H1 (cell line): ENCODE measurements around the gene TMPRSS12. TPM values are rescaled to one million over a fixed set of nuclear protein-coding genes. Genes with fewer than 3 reads are reported as not detected.
"Not testable (repeated sequence)": the region's sequence is repeated elsewhere in the genome, so short reads cannot be mapped to it uniquely, and the experiment has no call there.

Experiments
- CTCF ChIA-PET: fragments of 300-600 bp; sonication (Branson Sonifier 250); formaldehyde crosslinking; loops from one replicate; lab custom pipeline; 2021; ENCODE audit not compliant: partially characterized antibody; lab: Charles Lee
- POLR2A ChIA-PET: fragments of 300-600 bp; sonication (Branson Sonifier 250); formaldehyde crosslinking; loops from one replicate; lab custom pipeline; 2021; ENCODE audit warnings: inconsistent platforms; ENCODE audit not compliant: partially characterized antibody; lab: Charles Lee
- DNase-seq, 2 experiments: peaks; one replicate each; pipeline versions ENCODE4 v3.0.0 to v3.0.0-alpha.2; 2010 to 2022; ENCODE audit warnings: low spot score in 2 of 2, low read depth in 1 of 2, mixed read lengths in 1 of 2
- FAIRE-seq: peaks from 2 replicates; lab custom pipeline; 2011; peaks lifted over from hg19 to GRCh38; lab: Jason Lieb, UNC
- H2AFZ ChIP-seq: 2 replicates; pipeline ENCODE4 v1.8.1; 2012; ENCODE audit warnings: low read length, inconsistent platforms
- H2AK5ac ChIP-seq: 2 replicates; pipeline ENCODE4 v1.6.1; 2013; ENCODE audit warnings: low read depth, low read length
- H2BK120ac ChIP-seq: replicated peaks from 2 replicates; pipeline ENCODE3; 2013; ENCODE audit warnings: low read depth, low read length, inconsistent platforms
- H2BK12ac ChIP-seq: 2 replicates; pipeline ENCODE4 v1.6.1; 2013; ENCODE audit warnings: low read depth, low read length
- H2BK15ac ChIP-seq: 2 replicates; pipeline ENCODE4 v1.6.1; 2013; ENCODE audit warnings: low read length
- H2BK20ac ChIP-seq: 2 replicates; pipeline ENCODE4 v1.6.1; 2013; ENCODE audit warnings: low read length
- H2BK5ac ChIP-seq: 2 replicates; pipeline ENCODE4 v1.6.1; 2013; ENCODE audit warnings: low read depth, low read length
- H3K14ac ChIP-seq: 2 replicates; pipeline ENCODE4 v1.6.1; 2013; ENCODE audit warnings: inconsistent platforms; ENCODE audit not compliant: insufficient read length
- H3K18ac ChIP-seq: 2 replicates; pipeline ENCODE4 v1.6.1; 2013; ENCODE audit warnings: low read length; ENCODE audit errors: extremely low read depth
- H3K23ac ChIP-seq: 2 replicates; pipeline ENCODE4 v1.6.1; 2013; ENCODE audit warnings: inconsistent platforms; ENCODE audit not compliant: insufficient read length
- H3K23me2 ChIP-seq: 2 replicates; pipeline ENCODE4 v1.6.1; 2013; ENCODE audit warnings: low read depth, low read length
- H3K27ac ChIP-seq: 2 replicates; pipeline ENCODE4 v1.6.1; 2011; ENCODE audit warnings: low read depth, low read length, inconsistent platforms
- H3K27me3 ChIP-seq, 4 experiments: replicated peaks in 1 of 4; 1 replicate in 1 of 4; 2 replicates in 3 of 4; pipeline versions ENCODE4 v1.6.1 to v1.8.1; 2011 to 2013; ENCODE audit warnings: low read length in 3 of 4, mild to moderate bottlenecking in 3 of 4, inconsistent platforms in 2 of 4, mixed read lengths in 2 of 4, moderate library complexity in 1 of 4; ENCODE audit not compliant: control insufficient read depth in 3 of 4, insufficient read depth in 3 of 4; ENCODE audit errors: extremely low read depth in 1 of 4
- H3K36me3 ChIP-seq, 4 experiments: 2 replicates each; pipeline versions ENCODE4 v1.6.1 to v1.8.1; 2011 to 2013; ENCODE audit warnings: mild to moderate bottlenecking in 4 of 4, low read length in 3 of 4, moderate library complexity in 2 of 4, control low read depth in 1 of 4, inconsistent platforms in 1 of 4; ENCODE audit not compliant: insufficient read depth in 4 of 4, control insufficient read depth in 2 of 4
- H3K4ac ChIP-seq: replicated peaks from 2 replicates; pipeline ENCODE3; 2013; ENCODE audit warnings: low read length, low read depth, mixed read lengths, inconsistent platforms; ENCODE audit not compliant: insufficient read length
- H3K4me1 ChIP-seq, 4 experiments: replicated peaks in 1 of 4; 1 replicate in 1 of 4; 2 replicates in 3 of 4; pipeline versions ENCODE4 v1.6.1 to v1.8.1; 2011 to 2013; ENCODE audit warnings: low read length in 3 of 4, inconsistent platforms in 2 of 4, mixed read lengths in 1 of 4; ENCODE audit not compliant: insufficient read depth in 4 of 4, control insufficient read depth in 3 of 4
- H3K4me2 ChIP-seq, 2 experiments: 2 replicates each; pipeline versions ENCODE4 v1.6.1 to v1.8.1; 2011 to 2013; ENCODE audit warnings: low read depth in 2 of 2, low read length in 2 of 2, control low read depth in 1 of 2, inconsistent platforms in 1 of 2, mild to moderate bottlenecking in 1 of 2; ENCODE audit not compliant: insufficient read depth in 1 of 2
- H3K4me3 ChIP-seq, 4 experiments: fragments of 200-600, 300-600 bp in 1 of 4; sonication (generic), shearing (Covaris generic), sonication (Bioruptor Twin) in 1 of 4; 2 replicates each; pipeline versions ENCODE4 v1.5.1 to v1.8.1; 2011 to 2016; ENCODE audit warnings: low read length in 4 of 4, low read depth in 3 of 4, control low read depth in 2 of 4, inconsistent platforms in 2 of 4, mild to moderate bottlenecking in 2 of 4, mixed read lengths in 1 of 4, moderate library complexity in 1 of 4; ENCODE audit not compliant: insufficient read depth in 2 of 4; ENCODE audit errors: extremely low read depth in 1 of 4
- H3K56ac ChIP-seq: replicated peaks from 2 replicates; pipeline ENCODE3; 2013; ENCODE audit warnings: low read depth, mild to moderate bottlenecking, mixed read lengths, low read length, inconsistent platforms; ENCODE audit not compliant: insufficient read length
- H3K79me1 ChIP-seq: 2 replicates; pipeline ENCODE4 v1.6.1; 2013; ENCODE audit warnings: low read depth, low read length, control low read depth
- H3K79me2 ChIP-seq, 2 experiments: 2 replicates each; pipeline versions ENCODE4 v1.6.1 to v1.8.1; 2012 to 2013; ENCODE audit warnings: low read length in 2 of 2, mild to moderate bottlenecking in 2 of 2, inconsistent platforms in 1 of 2; ENCODE audit not compliant: insufficient read depth in 2 of 2, control insufficient read depth in 1 of 2
- H3K9ac ChIP-seq, 4 experiments: replicated peaks in 1 of 4; 1 replicate in 1 of 4; 2 replicates in 3 of 4; pipeline versions ENCODE4 v1.6.1 to v1.8.1; 2011 to 2013; ENCODE audit warnings: low read depth in 3 of 4, low read length in 3 of 4, control low read depth in 2 of 4, mild to moderate bottlenecking in 2 of 4, moderate library complexity in 2 of 4, inconsistent platforms in 1 of 4; ENCODE audit errors: extremely low read depth in 1 of 4
- H3K9me3 ChIP-seq, 2 experiments: 2 replicates each; pipeline versions ENCODE4 v1.6.1 to v1.8.1; 2012 to 2013; ENCODE audit warnings: mild to moderate bottlenecking in 2 of 2, moderate library complexity in 2 of 2, control low read depth in 1 of 2, inconsistent platforms in 1 of 2, low read depth in 1 of 2, low read length in 1 of 2, mixed read lengths in 1 of 2; ENCODE audit not compliant: insufficient read depth in 2 of 2
- H4K20me1 ChIP-seq, 2 experiments: replicated peaks in 1 of 2; 2 replicates each; pipeline versions ENCODE3 to v1.8.1; 2011 to 2013; ENCODE audit warnings: inconsistent platforms in 2 of 2, low read length in 2 of 2, mild to moderate bottlenecking in 1 of 2; ENCODE audit not compliant: insufficient read depth in 2 of 2, control insufficient read depth in 1 of 2
- H4K5ac ChIP-seq: 2 replicates; pipeline ENCODE4 v1.6.1; 2013; ENCODE audit warnings: low read length, low read depth, mixed read lengths, inconsistent platforms; ENCODE audit not compliant: insufficient read length
- H4K8ac ChIP-seq: 2 replicates; pipeline ENCODE4 v1.8.0; 2013; ENCODE audit warnings: mild to moderate bottlenecking, moderate library complexity, low read length, inconsistent platforms; ENCODE audit not compliant: insufficient read depth; ENCODE audit errors: extremely low read depth
- H4K91ac ChIP-seq: replicated peaks from 2 replicates; pipeline ENCODE3; 2013; ENCODE audit warnings: low read length, mixed read lengths, inconsistent platforms; ENCODE audit not compliant: insufficient read length
- WGBS, 2 experiments: shearing (Covaris generic) in 1 of 2; methylation state at CpG; one replicate each; pipeline versions ENCODE4 v1.1.6 to v1.1.7; 2013 to 2015; ENCODE audit warnings: low lambda C conversion rate in 2 of 2, mixed read lengths in 2 of 2, inconsistent platforms in 1 of 2, low coverage in 1 of 2, missing lambda C conversion rate in 1 of 2; ENCODE audit not compliant: insufficient replicate concordance in 2 of 2, insufficient coverage in 1 of 2, insufficient read length in 1 of 2; ENCODE audit errors: extremely low coverage in 1 of 2, missing lambda C conversion rate in 1 of 2; 5-methylcytosine and 5-hydroxymethylcytosine counted together
- polyA plus RNA-seq, 7 experiments: library from polyadenylated mRNA; depleted of rRNA in 3 of 7; stranded (reverse) in 5 of 7; unstranded in 2 of 7; fragments of >200 nt in 5 of 7; fragments of 200-250 nt in 2 of 7; gene quantifications; 1 replicate in 5 of 7; 2 replicates in 1 of 7; 4 replicates in 1 of 7; pipeline versions ENCODE4 v1.2.1 to v1.2.3, GENCODE V29; 2011 to 2013; ENCODE audit warnings: missing spikeins in 2 of 7, mixed read lengths in 2 of 7
- total RNA-seq: library from RNA; stranded (reverse); fragmentation: NEBNext Ultra II Directional; extraction: Animal tissue kit (Norgen Biotek cat#: 25700); gene quantifications from 2 replicates; pipeline ENCODE4 v1.2.1, GENCODE V29; 2021

Gene TMPRSS12
- total and polyA plus RNA-seq, 2 of the 8 experiments (the other 6 are each of a cell fraction or from before 2014, with no cell fraction given): not detected

GRCh38 chr12:50930477-50930876, 87.8 kb downstream of the TMPRSS12 start:
- WGBS, 2 experiments: 93% methylated on average over 12 of the region's 12 CpGs; no CpG with 5 or more reads in 1 of the 2 experiments
- H3K4me1 ChIP-seq, H3K18ac ChIP-seq, POLR2A ChIA-PET, H3K27me3 ChIP-seq, H4K5ac ChIP-seq, H2BK5ac ChIP-seq, H3K79me1 ChIP-seq, H2AK5ac ChIP-seq, H3K27ac ChIP-seq, H2AFZ ChIP-seq, H3K56ac ChIP-seq, H2BK15ac ChIP-seq, H2BK12ac ChIP-seq, H3K4me3 ChIP-seq, H3K23ac ChIP-seq, H4K8ac ChIP-seq, H4K20me1 ChIP-seq, H3K23me2 ChIP-seq, H3K9ac ChIP-seq, H2BK120ac ChIP-seq, H4K91ac ChIP-seq, DNase-seq, H3K36me3 ChIP-seq, H3K4ac ChIP-seq, H3K4me2 ChIP-seq, FAIRE-seq, H3K14ac ChIP-seq, H3K9me3 ChIP-seq: not testable (repeated sequence)
- CTCF ChIA-PET: interaction anchor here (0.6 to 1.8 kb wide), 6 partner anchors 9 to 1472 kb away, joined by 3 to 5 read pairs (median 3); no protein-coding TSS in a partner anchor
- Histone ChIP-seq H3K79me2 (peaks cover 0 to 16% of the 10 kb centered on the region in 2 experiments; a peak in 2 of 4 replicates), H2BK20ac (0 out of 2 replicates have a peak overlapping the region, but pooled peaks have one; percentile 49)
